KMS-11 (cell line): ENCODE data around the gene NKD1.

ENCODE experiments used
- H2AFZ ChIP-seq: fragments of 200-600 bp; sonication (generic); 2 replicates; pipeline ENCODE4 v1.6.1; 2016; ENCODE audit warnings: antibody characterized with exemption, mixed run types, low read depth
- H3K27ac ChIP-seq: fragments of 200-600 bp; sonication (generic); 2 replicates; pipeline ENCODE4 v1.6.1; 2016; ENCODE audit warnings: mild to moderate bottlenecking, mixed run types
- H3K27me3 ChIP-seq: fragments of 200-600 bp; sonication (generic); 2 replicates; pipeline ENCODE4 v1.6.1; 2017; ENCODE audit warnings: mild to moderate bottlenecking, low read depth, mixed run types, moderate library complexity; ENCODE audit not compliant: insufficient read depth
- H3K36me3 ChIP-seq: fragments of 200-600 bp; sonication (generic); 2 replicates; pipeline ENCODE4 v1.6.1; 2017; ENCODE audit warnings: mild to moderate bottlenecking, mixed run types; ENCODE audit not compliant: insufficient read depth
- H3K4me1 ChIP-seq: fragments of 200-600 bp; sonication (generic); 2 replicates; pipeline ENCODE4 v1.6.1; 2016; ENCODE audit warnings: mild to moderate bottlenecking, low read depth, mixed run types; ENCODE audit not compliant: poor library complexity, severe bottlenecking
- H3K4me2 ChIP-seq: fragments of 200-600 bp; sonication (generic); 2 replicates; pipeline ENCODE4 v1.7.0; 2016; ENCODE audit warnings: mild to moderate bottlenecking, mixed run types
- H3K4me3 ChIP-seq: fragments of 200-600 bp; sonication (generic); IDR thresholded peaks from 2 replicates; pipeline ENCODE4 v1.6.1; 2017; ENCODE audit warnings: low read depth, low read length, mixed read lengths; ENCODE audit not compliant: insufficient read depth
- H3K79me2 ChIP-seq: fragments of 200-600 bp; sonication (generic); 2 replicates; pipeline ENCODE4 v1.6.1; 2016; ENCODE audit warnings: low read depth, mixed run types; ENCODE audit not compliant: insufficient read depth
- H3K9ac ChIP-seq: fragments of 200-600 bp; sonication (generic); 2 replicates; pipeline ENCODE4 v1.6.1; 2016; ENCODE audit warnings: mild to moderate bottlenecking, mixed run types
- H4K20me1 ChIP-seq: fragments of 200-600 bp; sonication (generic); 2 replicates; pipeline ENCODE4 v1.6.1; 2016; ENCODE audit warnings: mild to moderate bottlenecking, mixed run types; ENCODE audit not compliant: insufficient read depth
- CTCF ChIP-seq: fragments of 200-600 bp; sonication (generic); conservative IDR thresholded peaks from 2 replicates; pipeline ENCODE4 v1.6.1; 2017; ENCODE audit warnings: low read depth, mild to moderate bottlenecking, antibody characterized with exemption, low read length, moderate library complexity, mixed read lengths

NKD1 gene

DNA sequence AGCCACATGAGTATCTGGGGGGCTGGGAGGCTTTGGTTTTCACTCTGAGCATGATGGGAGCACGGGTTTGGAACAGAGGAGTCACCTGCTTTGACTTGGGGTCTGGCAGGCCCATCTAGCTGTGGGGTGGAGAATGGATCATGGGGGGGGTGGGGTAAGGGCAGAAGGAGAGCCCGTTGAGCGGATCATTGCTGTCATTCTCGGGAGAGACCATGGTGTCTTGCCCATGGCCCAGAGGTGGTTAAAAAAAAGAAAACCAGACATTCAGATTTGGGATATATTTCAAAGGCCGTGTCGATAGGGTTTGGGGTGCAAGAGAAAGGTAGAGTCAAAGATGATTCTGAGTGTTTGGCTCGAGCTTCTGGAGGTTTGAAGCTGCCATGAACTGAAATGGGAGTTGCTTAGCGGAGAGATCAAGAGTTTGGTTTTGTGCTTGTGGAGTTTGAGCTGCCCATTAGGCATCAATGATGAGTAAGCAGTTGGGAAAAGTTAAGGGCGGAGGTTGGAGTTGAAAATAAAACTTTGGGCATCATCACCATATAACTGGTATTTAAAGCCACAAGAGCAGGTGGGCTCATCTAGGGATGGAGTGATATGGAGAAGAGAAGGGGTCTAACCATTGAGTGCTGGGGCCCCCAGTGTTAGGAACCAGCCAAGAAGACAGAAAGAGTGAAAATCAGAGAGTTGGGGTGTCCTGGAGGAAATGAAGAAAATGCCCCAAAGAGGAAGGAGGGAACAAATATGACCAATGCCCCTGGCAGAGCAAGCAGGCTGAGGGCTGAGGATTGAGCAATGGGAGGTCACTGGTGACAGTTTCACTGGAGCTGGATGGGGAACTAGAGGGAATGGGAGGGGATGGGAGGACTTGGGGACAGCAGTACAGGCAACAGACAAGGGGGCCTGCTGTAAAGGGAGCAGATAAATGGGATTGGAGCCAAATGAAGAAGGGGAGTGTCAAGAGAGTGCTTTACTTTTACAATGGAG is 147.1 kb downstream of the NKD1 start:
- Histone ChIP-seq H3K36me3 (no peaks in the 10 kb centered on the region), H3K27me3 (no peaks in the 10 kb centered on the region), H3K4me2 (no peak overlapping the region), H3K4me1 (no peaks in the 10 kb centered on the region), H3K4me3 (no peak overlapping the region), H3K9ac (no peak overlapping the region), H4K20me1 (no peaks in the 10 kb centered on the region), H3K27ac (no peak overlapping the region), H3K79me2 (no peaks in the 10 kb centered on the region), H2AFZ (no peak overlapping the region)
- no peak for TF ChIP-seq CTCF

- Histone ChIP-seq H3K79me2 (no peaks in the 10 kb centered on the region), H2AFZ (no peak overlapping the region), H3K4me2 (no peak overlapping the region), H3K27ac (no peak overlapping the region), H3K27me3 (no peaks in the 10 kb centered on the region), H3K9ac (no peak overlapping the region), H3K36me3 (no peaks in the 10 kb centered on the region), H3K4me3 (no peak overlapping the region), H3K4me1 (no peaks in the 10 kb centered on the region), H4K20me1 (no peaks in the 10 kb centered on the region)
- no peak for TF ChIP-seq CTCF
Observed at GRCh38 chr16:50696126-50696525, 147.9 kb downstream of the NKD1 start.

GRCh38 chr16:50696575-50697420 is 148.6 kb downstream of the NKD1 start:
- no peak overlapping the region for H3K27ac ChIP-seq
- no peak overlapping the region for H2AFZ ChIP-seq
- H4K20me1 ChIP-seq: no peaks in the 10 kb centered on the region
- no peak for TF ChIP-seq CTCF
- H3K9ac ChIP-seq: no peak overlapping the region
- H3K36me3 ChIP-seq: no peaks in the 10 kb centered on the region
- no peaks in the 10 kb centered on the region for H3K79me2 ChIP-seq
- H3K4me3 ChIP-seq: no peak overlapping the region
- no peaks in the 10 kb centered on the region for H3K4me1 ChIP-seq
- no peaks in the 10 kb centered on the region for H3K27me3 ChIP-seq
- H3K4me2 ChIP-seq: no peak overlapping the region

- no peaks in the 10 kb centered on the region for H3K79me2 ChIP-seq
- H3K27me3 ChIP-seq: no peaks in the 10 kb centered on the region
- H3K9ac ChIP-seq: no peak overlapping the region
- no peak overlapping the region for H3K4me3 ChIP-seq
- no peak for TF ChIP-seq CTCF
- H3K27ac ChIP-seq: no peak overlapping the region
- H4K20me1 ChIP-seq: no peaks in the 10 kb centered on the region
- H3K4me1 ChIP-seq: no peaks in the 10 kb centered on the region
- no peak overlapping the region for H3K4me2 ChIP-seq
- H3K36me3 ChIP-seq: no peaks in the 10 kb centered on the region
- H2AFZ ChIP-seq: no peak overlapping the region
Observed at GRCh38 chr16:50697421-50697715, 149.2 kb downstream of the NKD1 start.
